GM21515 (cell line): ENCODE results near the gene SLAMF6.

Experiments
- ATAC-seq: cut with Tn5 transposase; IDR thresholded peaks from one replicate; pipeline ENCODE4 v1.9.1; 2021; ENCODE audit not compliant: unreplicated experiment

SLAMF6 gene

DNA sequence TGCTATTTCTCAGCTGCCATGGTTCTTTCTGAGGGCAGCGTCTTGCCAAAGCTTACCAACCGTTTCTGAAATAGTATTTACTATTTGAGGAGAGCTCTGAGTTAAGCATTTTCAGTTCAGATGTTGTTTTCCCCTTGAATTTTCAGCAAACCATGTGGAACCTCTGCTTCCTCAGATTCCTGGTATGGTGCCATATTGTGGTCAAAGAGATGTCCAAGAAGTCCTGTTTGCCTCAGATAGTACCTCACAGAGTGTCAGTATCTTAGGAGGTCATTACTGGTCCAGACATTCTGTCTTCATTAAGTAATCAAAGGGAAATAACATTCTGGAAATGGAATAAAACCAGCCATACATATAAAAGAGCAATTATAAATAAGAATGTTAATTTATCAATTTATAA, 86.1 kb downstream of the SLAMF6 start:
- no peak for ATAC-seq
